Neural progenitor cell (in vitro differentiated cells): ENCODE data around the gene HINT3. TPM values are rescaled to one million over a fixed set of nuclear protein-coding genes. Genes with fewer than 3 reads are reported as not detected.

Experiments used
- DNase-seq: peaks from one replicate; pipeline ENCODE4 v3.0.0-alpha.2; 2016; ENCODE audit warnings: low spot score
- H2AFZ ChIP-seq: fragments of 200-600 bp; sonication (generic); replicated peaks from 2 replicates; pipeline ENCODE4 v1.6.1; 2016; ENCODE audit warnings: antibody characterized with exemption
- H3F3A ChIP-seq: fragments of 200-600 bp; sonication (generic); 2 replicates; pipeline ENCODE4 v1.6.1; 2016; ENCODE audit warnings: antibody characterized with exemption, low read depth
- H3K27ac ChIP-seq: fragments of 200-600 bp; sonication (generic); 2 replicates; pipeline ENCODE4 v1.5.1; 2016; ENCODE audit warnings: mild to moderate bottlenecking
- H3K27me3 ChIP-seq: fragments of 200-600 bp; sonication (generic); 2 replicates; pipeline ENCODE4 v1.6.1; 2016; ENCODE audit warnings: mild to moderate bottlenecking, moderate library complexity
- H3K36me3 ChIP-seq: fragments of 200-600 bp; sonication (generic); 2 replicates; pipeline ENCODE4 v1.5.1; 2016
- H3K4me1 ChIP-seq: fragments of 200-600 bp; sonication (generic); 2 replicates; pipeline ENCODE4 v1.6.1; 2016; ENCODE audit warnings: mixed run types
- H3K4me2 ChIP-seq: fragments of 200-600 bp; sonication (generic); 2 replicates; pipeline ENCODE4 v1.6.1; 2016
- H3K4me3 ChIP-seq: fragments of 200-600 bp; sonication (generic); 2 replicates; pipeline ENCODE4 v1.5.1; 2016
- H3K79me2 ChIP-seq: fragments of 200-600 bp; sonication (generic); 2 replicates; pipeline ENCODE4 v1.6.1; 2016; ENCODE audit warnings: low read depth
- H3K9ac ChIP-seq: fragments of 200-600 bp; sonication (generic); 2 replicates; pipeline ENCODE4 v1.6.1; 2016
- H3K9me3 ChIP-seq: fragments of 200-600 bp; sonication (generic); 2 replicates; pipeline ENCODE4 v1.5.1; 2016; ENCODE audit warnings: low read depth
- H4K20me1 ChIP-seq: fragments of 200-600 bp; sonication (generic); 2 replicates; pipeline ENCODE4 v1.6.1; 2016; ENCODE audit warnings: low read depth
- H3K27ac Mint-ChIP-seq: 3 replicates; pipeline ENCODE4 v1.8.0; 2021; ENCODE audit warnings: mixed read lengths
- H3K27me3 Mint-ChIP-seq: 2 replicates; pipeline ENCODE4 v1.8.0; 2022; ENCODE audit warnings: low read depth, mild to moderate bottlenecking, inconsistent platforms, moderate library complexity, mixed read lengths; ENCODE audit not compliant: insufficient read depth
- H3K36me3 Mint-ChIP-seq: 3 replicates; pipeline ENCODE4 v1.8.0; 2021; ENCODE audit warnings: mixed read lengths
- H3K4me1 Mint-ChIP-seq: 3 replicates; pipeline ENCODE4 v1.8.0; 2021; ENCODE audit warnings: mixed read lengths
- H3K4me3 Mint-ChIP-seq: 3 replicates; pipeline ENCODE4 v1.8.0; 2021; ENCODE audit warnings: mild to moderate bottlenecking, moderate library complexity, mixed read lengths
- H3K9me3 Mint-ChIP-seq: 3 replicates; pipeline ENCODE4 v1.8.0; 2020; ENCODE audit warnings: mixed read lengths
- EZH2 ChIP-seq: fragments of 200-600 bp; sonication (generic); IDR thresholded peaks from 2 replicates; pipeline ENCODE4 v1.6.1; 2017; ENCODE audit warnings: antibody characterized with exemption, mild to moderate bottlenecking, moderate library complexity
- EZH2phosphoT487 ChIP-seq: fragments of 200-600 bp; sonication (generic); IDR thresholded peaks from 2 replicates; pipeline ENCODE4 v1.6.1; 2017; ENCODE audit warnings: antibody characterized with exemption
- total RNA-seq: library from RNA; depleted of rRNA; stranded (reverse); fragments of >200 nt; gene quantifications from 2 replicates; pipeline ENCODE4 v1.2.3, GENCODE V29; 2015; ENCODE audit warnings: low replicate concordance
- TF ChIP-seq, protein P1 (sequence below): fragments of 200-600 bp; sonication (generic); IDR thresholded peaks from 2 replicates; pipeline ENCODE4 v1.5.1; 2017; ENCODE audit warnings: antibody characterized with exemption, mild to moderate bottlenecking

Gene HINT3
- total RNA-seq, 1 donor from 2014 or later = 29.6 TPM

DNA sequence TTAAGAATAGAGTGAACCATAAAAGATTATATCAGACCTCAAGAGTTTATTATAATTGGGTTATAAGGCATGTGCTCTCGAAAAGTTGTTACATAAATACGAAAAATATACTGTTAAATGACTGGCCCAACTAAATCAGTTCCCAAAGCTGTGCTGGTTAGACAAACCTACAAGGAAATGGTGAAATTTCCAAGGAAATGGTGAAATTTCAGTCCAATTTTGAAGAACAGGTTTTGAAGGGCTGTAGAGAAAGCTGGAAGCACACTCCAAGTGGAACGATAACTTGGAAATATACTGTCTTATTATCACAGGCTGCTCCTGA lies 29.4 kb downstream of the HINT3 start:
- no peak for DNase-seq
- Histone ChIP-seq H3K4me3 (peak overlapping the region; percentile 73), H3K4me2 (peak overlapping the region; percentile 77), H3K27me3 (no peaks in the 10 kb centered on the region), H3K27ac (no peak overlapping the region), H3K9ac (peak overlapping the region; percentile 29), H3K4me1 (peaks cover 39% of the 10 kb centered on the region), H3F3A (peaks cover 30% of the 10 kb centered on the region), H2AFZ (peak overlapping the region; percentile 67), H4K20me1 (peaks cover 21% of the 10 kb centered on the region), H3K9me3 (no peaks in the 10 kb centered on the region), H3K79me2 (peaks cover 53% of the 10 kb centered on the region), H3K36me3 (no peaks in the 10 kb centered on the region)
- H3K27me3 Mint-ChIP-seq = no peaks in the 10 kb centered on the region
- H3K9me3 Mint-ChIP-seq = no peaks in the 10 kb centered on the region
- H3K36me3 Mint-ChIP-seq = no peaks in the 10 kb centered on the region
- no peak overlapping the region for H3K4me3 Mint-ChIP-seq
- H3K4me1 Mint-ChIP-seq = peaks cover 5% of the 10 kb centered on the region
- TF ChIP-seq EZH2 (no peak), EZH2phosphoT487 (no peak)
- TF ChIP-seq, protein P1, sequence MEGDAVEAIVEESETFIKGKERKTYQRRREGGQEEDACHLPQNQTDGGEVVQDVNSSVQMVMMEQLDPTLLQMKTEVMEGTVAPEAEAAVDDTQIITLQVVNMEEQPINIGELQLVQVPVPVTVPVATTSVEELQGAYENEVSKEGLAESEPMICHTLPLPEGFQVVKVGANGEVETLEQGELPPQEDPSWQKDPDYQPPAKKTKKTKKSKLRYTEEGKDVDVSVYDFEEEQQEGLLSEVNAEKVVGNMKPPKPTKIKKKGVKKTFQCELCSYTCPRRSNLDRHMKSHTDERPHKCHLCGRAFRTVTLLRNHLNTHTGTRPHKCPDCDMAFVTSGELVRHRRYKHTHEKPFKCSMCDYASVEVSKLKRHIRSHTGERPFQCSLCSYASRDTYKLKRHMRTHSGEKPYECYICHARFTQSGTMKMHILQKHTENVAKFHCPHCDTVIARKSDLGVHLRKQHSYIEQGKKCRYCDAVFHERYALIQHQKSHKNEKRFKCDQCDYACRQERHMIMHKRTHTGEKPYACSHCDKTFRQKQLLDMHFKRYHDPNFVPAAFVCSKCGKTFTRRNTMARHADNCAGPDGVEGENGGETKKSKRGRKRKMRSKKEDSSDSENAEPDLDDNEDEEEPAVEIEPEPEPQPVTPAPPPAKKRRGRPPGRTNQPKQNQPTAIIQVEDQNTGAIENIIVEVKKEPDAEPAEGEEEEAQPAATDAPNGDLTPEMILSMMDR = no peak
- H3K27ac Mint-ChIP-seq = no peak overlapping the region

- Histone ChIP-seq H3K4me1 (peaks cover 39% of the 10 kb centered on the region), H3K9me3 (no peaks in the 10 kb centered on the region), H3K27ac (peak within 1 kb of the TSS; percentile 77), H3K4me2 (peak within 1 kb of the TSS; percentile 77), H2AFZ (peak within 1 kb of the TSS; percentile 67), H3K27me3 (no peaks in the 10 kb centered on the region), H3K4me3 (peak within 1 kb of the TSS; percentile 73), H4K20me1 (peaks cover 22% of the 10 kb centered on the region), H3K9ac (peak within 1 kb of the TSS; percentile 59), H3K36me3 (no peaks in the 10 kb centered on the region), H3K79me2 (peaks cover 59% of the 10 kb centered on the region), H3F3A (peaks cover 30% of the 10 kb centered on the region)
- no peaks in the 10 kb centered on the region for H3K9me3 Mint-ChIP-seq
- H3K36me3 Mint-ChIP-seq = no peaks in the 10 kb centered on the region
- no peaks in the 10 kb centered on the region for H3K27me3 Mint-ChIP-seq
- no peak within 1 kb of the TSS for H3K27ac Mint-ChIP-seq
- TF ChIP-seq EZH2 = peak; percentile 35
- TF ChIP-seq EZH2phosphoT487 = no peak
- TF ChIP-seq, protein P1 = no peak
- H3K4me1 Mint-ChIP-seq = peaks cover 5% of the 10 kb centered on the region
- H3K4me3 Mint-ChIP-seq = peak within 1 kb of the TSS; percentile 28
- DNase-seq = peak; percentile 96
These were observed 29.9 kb downstream of the HINT3 start, which contains the start of gene TRMT11 for GRCh38 chr6:125986301-125987025. TRMT11 (plus strand) TSS chr6:125986540; CDS start chr6:125986551, 11 bp downstream.

DNA sequence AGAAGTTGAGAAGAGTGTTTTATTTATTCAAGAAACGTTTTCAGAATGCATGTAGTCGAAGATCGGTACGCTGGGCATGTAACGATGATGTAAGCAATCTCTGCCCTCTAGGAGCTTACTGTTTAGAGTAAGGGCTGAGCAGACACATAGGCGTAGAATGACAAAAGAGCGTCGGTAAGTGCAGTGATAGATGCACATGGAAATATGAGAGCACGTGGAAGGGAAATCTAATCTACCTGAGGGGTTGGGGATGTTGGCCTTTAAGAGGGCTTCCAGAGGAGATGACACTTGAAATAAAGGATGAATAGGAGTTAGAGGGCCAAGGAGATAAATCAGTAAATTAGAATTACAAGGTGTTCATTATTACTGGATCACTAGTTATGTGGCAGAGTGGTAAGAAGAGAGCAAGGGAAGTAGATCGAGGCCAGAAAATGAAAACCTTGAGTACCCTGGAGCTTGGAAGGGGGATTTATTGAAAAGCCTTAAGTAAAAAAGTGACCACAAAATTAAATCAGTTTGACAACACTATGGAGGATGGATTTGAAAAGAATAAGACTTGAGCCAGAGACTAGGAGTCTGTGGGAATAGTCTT lies 30.6 kb downstream of the HINT3 start:
- no peak for DNase-seq
- no peak for TF ChIP-seq EZH2
- TF ChIP-seq, protein P1 = no peak
- TF ChIP-seq EZH2phosphoT487 = no peak
- H3K79me2 ChIP-seq = peaks cover 65% of the 10 kb centered on the region

More for the DNA sequence above, 30.6 kb downstream of the HINT3 start:
- Histone ChIP-seq H3F3A (peaks cover 30% of the 10 kb centered on the region), H3K4me2 (peak overlapping the region; percentile 77), H3K9ac (peak overlapping the region; percentile 59), H3K27me3 (no peaks in the 10 kb centered on the region), H3K27ac (no peak overlapping the region), H3K4me1 (peaks cover 39% of the 10 kb centered on the region), H4K20me1 (peaks cover 28% of the 10 kb centered on the region), H3K9me3 (no peaks in the 10 kb centered on the region), H3K4me3 (peak overlapping the region; percentile 73), H3K36me3 (no peaks in the 10 kb centered on the region), H2AFZ (peak overlapping the region; percentile 67)
- Mint-ChIP-seq H3K27ac (no peak overlapping the region), H3K4me3 (no peak overlapping the region), H3K4me1 (peaks cover 5% of the 10 kb centered on the region), H3K27me3 (no peaks in the 10 kb centered on the region), H3K9me3 (no peaks in the 10 kb centered on the region), H3K36me3 (no peaks in the 10 kb centered on the region)
